GM18868 (cell line): ENCODE measurements around the gene MAML3.
A peak's percentile ranks its signal among the peaks of the same experiment; 100 is the strongest.

Source experiments
- ATAC-seq: cut with Tn5 transposase; IDR thresholded peaks from one replicate; pipeline ENCODE4 v1.9.1; 2021; ENCODE audit warnings: mild to moderate bottlenecking, moderate library complexity; ENCODE audit not compliant: unreplicated experiment

The MAML3 gene

GRCh38 chr4:140153718-140154571, at the start of gene MAML3:
TSS of gene MAML3 (minus strand) at chr4:140154184. CDS start at chr4:140153327, 857 bp downstream.
- ATAC-seq: peak; percentile 65

DNA sequence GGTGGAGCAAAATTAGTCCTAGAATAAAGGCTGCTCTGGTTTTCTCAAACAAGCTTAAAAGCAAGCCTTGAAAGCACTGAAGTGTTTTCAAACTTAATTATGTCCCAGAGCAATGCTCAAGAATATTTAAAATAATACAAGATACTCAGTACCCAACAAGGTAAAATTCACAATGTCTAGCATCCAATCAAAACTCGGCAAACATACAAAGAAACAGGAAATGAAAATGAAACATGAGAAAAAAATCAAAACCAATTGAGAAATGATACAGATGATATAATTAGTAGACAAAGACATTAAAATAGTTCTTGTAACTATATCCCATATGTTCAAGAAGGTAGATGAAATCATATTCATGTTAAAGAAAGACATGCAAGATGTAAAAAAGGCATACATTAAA, 45.0 kb upstream of the MAML3 start:
- ATAC-seq: no peak

GRCh38 chr4:140195806-140196205, 41.8 kb upstream of the MAML3 start:
- ATAC-seq: no peak

- ATAC-seq: no peak
These were observed 35.8 kb upstream of the MAML3 start for GRCh38 chr4:140189805-140190204.

DNA sequence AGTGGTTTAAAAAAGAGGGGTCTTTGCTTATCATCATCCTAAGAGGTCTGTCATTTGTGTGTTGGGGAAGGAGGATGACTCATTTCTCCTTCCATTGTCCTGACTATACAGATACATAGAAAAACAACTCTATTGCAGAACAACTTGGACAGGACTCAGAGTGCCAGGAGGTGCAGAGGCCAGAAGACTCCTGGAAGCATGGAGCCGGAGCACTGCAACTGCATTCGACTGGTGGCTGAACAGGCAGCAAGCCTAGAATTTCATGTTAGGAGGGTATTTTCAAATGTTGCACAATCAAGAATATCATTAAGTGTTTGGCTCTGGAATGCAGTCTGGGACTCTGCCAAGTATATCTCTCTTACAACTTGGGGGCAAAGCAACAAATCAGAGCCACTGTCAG, 35.0 kb upstream of the MAML3 start:
- no peak for ATAC-seq

DNA sequence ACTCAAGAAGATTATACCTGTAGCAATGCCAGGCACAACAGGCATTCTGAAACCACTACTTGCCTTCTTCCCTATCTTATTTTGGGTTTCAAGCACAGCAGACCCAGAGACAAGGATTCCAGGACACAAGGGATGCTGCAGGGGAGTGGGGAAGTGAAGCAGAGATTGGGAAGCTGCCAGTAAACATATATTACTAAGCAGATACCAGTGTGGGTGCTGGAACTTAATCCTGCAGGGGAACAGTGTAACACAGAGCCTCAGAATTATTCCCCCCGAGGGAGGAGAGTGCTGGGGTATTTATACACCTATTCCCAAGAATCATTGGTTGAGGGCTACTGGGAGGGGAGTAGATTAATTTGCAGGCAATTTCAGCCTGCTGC, 33.3 kb upstream of the MAML3 start:
- no peak for ATAC-seq

DNA sequence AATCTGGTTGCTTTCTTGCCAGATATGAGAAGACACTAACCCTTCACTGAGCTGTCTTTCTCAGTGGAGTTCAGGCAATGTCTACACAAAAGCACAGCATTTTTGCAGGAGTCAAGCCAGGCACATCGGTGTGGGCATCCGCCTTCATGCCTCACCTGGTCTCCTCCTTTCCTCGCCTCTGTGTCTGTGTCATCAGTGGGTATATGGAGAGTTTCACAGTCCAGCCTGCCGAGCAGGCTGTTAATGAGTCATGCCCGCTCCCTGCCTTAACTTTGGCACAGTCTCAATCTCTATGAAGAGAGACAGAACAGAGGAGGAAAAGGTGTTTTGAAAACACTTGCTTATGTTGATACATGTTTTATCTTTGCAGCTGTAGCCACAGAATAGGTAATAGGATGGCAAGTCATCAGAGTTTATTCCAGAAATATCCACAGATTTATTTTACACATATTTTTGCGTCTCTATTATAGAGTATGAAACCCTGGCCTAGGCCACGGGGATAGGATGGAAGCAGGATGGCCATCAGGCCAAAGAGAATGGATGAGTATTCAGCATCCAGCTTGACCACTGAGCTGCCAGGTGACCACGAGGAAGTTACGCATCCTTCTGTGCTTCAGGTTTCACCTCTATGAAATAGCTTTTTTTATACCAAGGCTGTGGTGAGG, 32.8 kb upstream of the MAML3 start:
- no peak for ATAC-seq

DNA sequence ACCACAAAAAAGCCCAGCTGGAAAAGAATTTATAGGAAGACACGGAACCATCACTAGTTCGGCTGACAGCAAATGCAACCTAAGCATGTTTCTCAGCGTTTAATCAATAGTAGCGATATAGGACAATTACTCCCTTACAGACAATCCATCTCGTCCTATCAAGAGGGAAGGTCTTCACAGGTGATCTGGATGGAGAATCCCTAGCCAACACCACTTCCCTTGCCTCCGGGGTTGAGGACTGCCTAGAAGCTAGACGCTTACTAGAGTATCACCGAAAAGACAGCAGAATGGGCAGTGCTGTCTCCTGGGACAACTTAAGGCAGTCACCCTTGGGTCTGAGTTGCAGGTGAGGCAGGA, 32.1 kb upstream of the MAML3 start:
- ATAC-seq: no peak

DNA sequence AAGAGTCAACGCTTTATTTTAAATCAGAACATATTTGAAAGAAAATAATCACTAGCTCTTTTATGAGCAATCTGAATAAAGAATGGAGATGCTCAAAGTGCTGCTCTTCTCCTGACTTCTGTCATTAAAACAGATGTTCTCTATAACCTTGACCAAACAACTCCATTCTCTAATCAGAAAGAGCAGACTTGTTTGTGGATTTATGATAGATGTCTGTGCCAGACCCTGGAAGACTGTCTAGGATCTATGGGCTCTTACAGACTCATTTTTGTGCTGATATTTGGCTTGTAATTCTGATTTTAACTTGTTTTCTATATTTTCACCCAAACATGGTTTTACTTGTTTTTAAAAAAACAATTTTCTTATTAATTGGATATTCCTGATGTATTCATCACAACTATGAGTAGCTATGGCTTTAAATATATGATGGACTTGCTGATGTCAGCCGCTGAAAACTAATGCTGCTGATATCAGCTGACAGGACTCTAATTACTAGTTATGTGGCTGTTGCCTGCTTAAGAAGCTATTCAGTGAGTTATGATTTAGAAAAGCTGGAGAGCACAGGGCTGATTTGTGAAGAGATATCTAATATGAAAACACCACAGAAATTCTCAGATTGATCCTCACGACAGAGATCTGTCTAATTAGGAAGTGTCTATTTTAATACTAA, 31.6 kb upstream of the MAML3 start:
- no peak for ATAC-seq

- ATAC-seq: no peak
These were observed 29.3 kb upstream of the MAML3 start for GRCh38 chr4:140183270-140183669.

GRCh38 chr4:140180577-140180976, 26.6 kb upstream of the MAML3 start:
- no peak for ATAC-seq

DNA sequence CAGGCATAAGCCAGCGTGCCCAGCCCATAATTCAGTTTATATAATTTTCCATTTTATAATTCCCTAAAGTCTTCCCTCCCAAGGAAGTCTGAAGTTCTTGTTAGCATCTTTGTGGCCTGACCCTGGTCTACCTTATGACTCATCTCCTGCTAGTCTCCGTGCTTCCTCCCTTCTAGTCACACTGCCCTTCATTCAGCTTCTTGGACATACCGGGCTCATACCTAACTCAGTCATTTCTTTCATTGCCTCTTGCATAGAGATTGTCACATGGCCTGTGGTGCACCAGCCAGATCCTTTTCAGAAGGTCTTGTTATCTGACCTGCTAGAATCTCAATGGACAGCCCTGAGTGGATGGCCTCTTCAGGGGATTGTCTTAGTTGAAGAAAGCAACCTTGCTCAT, 22.8 kb upstream of the MAML3 start:
- ATAC-seq: no peak

GRCh38 chr4:140174543-140174942, 20.6 kb upstream of the MAML3 start:
- ATAC-seq: no peak

DNA sequence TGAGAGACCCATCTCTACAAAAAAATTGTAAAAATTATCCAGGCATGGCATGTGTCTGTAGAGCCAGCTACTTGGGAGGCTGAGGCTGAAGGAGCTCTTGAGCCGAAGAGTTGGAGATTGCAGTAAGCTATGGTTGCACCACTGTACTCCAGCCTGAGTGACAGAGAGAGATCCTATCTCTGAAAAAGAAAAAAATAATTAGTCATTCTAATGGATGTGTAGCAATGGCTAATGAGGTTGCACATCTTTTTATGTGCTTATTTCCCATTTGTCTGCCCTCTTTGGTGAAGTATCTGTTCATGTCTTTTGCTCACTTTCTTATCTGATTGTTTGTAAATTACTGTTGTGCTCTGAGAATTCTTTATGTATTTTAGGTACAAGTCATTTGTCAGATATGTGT, 19.0 kb upstream of the MAML3 start:
- ATAC-seq: no peak

- ATAC-seq: no peak
These were observed 16.3 kb upstream of the MAML3 start for GRCh38 chr4:140170299-140170698.

GRCh38 chr4:140168936-140169335, 15.0 kb upstream of the MAML3 start:
- no peak for ATAC-seq

DNA sequence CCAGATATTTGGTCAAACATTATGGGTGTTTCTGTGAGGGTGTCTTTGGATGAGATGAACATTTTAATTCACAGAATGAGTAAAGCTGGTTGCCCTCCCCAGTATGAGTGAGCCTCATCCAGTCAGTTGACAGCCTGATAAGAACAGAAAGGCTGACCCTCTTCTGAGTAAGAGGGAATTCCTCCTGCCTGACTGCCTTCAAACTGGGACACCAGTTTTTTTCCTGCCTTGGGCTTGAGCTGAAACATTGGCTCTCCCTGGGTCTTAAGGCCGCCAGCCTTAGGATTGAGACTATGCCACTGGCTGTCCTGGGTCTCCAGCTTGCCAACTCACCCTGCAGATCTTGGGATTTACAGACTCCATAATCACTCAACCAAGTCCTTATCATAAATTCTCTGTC, 14.5 kb upstream of the MAML3 start:
- no peak for ATAC-seq

GRCh38 chr4:140163029-140163810, 9.2 kb upstream of the MAML3 start:
- ATAC-seq: no peak

GRCh38 chr4:140162596-140162995, 8.6 kb upstream of the MAML3 start:
- ATAC-seq: no peak

DNA sequence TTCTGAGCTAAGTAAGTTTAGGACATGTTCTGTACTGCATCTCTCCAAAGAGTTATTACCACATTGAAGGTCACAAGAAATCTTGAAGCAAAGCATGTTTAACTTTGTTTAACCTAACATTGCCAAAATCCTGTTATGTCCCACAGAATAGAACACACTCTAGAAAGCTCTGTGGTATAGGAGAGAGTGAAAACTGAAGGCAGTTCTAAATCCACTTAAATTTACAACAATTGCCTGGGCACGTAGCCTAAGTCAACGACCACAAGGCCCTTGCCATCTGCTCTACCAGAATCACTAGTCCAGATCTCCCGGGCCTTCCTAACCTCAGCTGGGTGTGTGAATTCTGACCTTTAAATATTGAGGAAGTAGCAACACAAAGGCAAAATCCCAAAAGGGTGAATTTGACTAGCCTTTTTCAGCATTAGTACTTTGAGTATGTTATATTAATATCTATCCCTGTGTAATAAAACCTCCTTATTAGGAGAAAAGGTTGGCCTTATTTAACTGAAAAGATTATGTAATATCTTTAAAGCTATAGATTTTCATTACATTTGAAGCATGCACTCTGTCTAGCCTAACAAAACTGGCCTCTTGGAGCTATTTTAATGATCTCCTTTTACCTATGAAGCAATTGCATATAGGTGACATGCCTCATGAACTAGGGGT, 4.5 kb upstream of the MAML3 start:
- ATAC-seq: no peak

GRCh38 chr4:140157341-140157740, 3.4 kb upstream of the MAML3 start:
- ATAC-seq: no peak
